Aorta (tissue), 5 donors: Measurements from ENCODE around the gene FHIT. TPM values are rescaled to one million over a fixed set of nuclear protein-coding genes. Genes with fewer than 3 reads are reported as not detected.

Source experiments
- ATAC-seq: fragments of 200-7000 bp; cut with Tn5 transposase; one replicate; pipeline ENCODE4 v1.9.1; 2022; ENCODE audit warnings: moderate library complexity; ENCODE audit not compliant: low FRiP score
- DNase-seq, 2 donors: peaks; one replicate each; pipeline ENCODE4 v3.0.0-alpha.2; 2020
- H3K27ac ChIP-seq, 2 donors: one replicate each; pipeline ENCODE4 v1.5.1; 2013; ENCODE audit warnings: low read length in 2 of 2, mild to moderate bottlenecking in 2 of 2, moderate library complexity in 2 of 2, control low read depth in 1 of 2, inconsistent platforms in 1 of 2, low read depth in 1 of 2
- H3K27me3 ChIP-seq, 2 donors: one replicate each; pipeline ENCODE4 v1.6.1; 2013; ENCODE audit warnings: control low read depth in 1 of 2, low read length in 1 of 2, mild to moderate bottlenecking in 1 of 2, moderate library complexity in 1 of 2; ENCODE audit not compliant: insufficient read depth in 2 of 2, control insufficient read depth in 1 of 2
- H3K36me3 ChIP-seq, 2 donors: one replicate each; pipeline ENCODE4 v1.6.1; 2013; ENCODE audit warnings: control low read depth in 1 of 2, low read length in 1 of 2, mild to moderate bottlenecking in 1 of 2; ENCODE audit not compliant: insufficient read depth in 2 of 2, control insufficient read depth in 1 of 2
- H3K4me1 ChIP-seq, 2 donors: one replicate each; pipeline ENCODE4 v1.6.1; 2013; ENCODE audit warnings: low read length in 2 of 2, control low read depth in 1 of 2, mild to moderate bottlenecking in 1 of 2, moderate library complexity in 1 of 2; ENCODE audit not compliant: insufficient read depth in 2 of 2, control insufficient read depth in 1 of 2
- H3K4me3 ChIP-seq, 2 donors: one replicate each; pipeline ENCODE4 v1.5.1; 2013; ENCODE audit warnings: low read length in 2 of 2, control low read depth in 1 of 2, mild to moderate bottlenecking in 1 of 2
- H3K9me3 ChIP-seq: one replicate; pipeline ENCODE4 v1.6.1; 2013; ENCODE audit warnings: mild to moderate bottlenecking, low read length; ENCODE audit not compliant: control insufficient read depth
- WGBS, 2 donors: extraction: QIAGEN DNeasy Blood & Tissue Kit; methylation state at CpG; one replicate each; pipeline ENCODE4 v1.1.7; 2013; 5-methylcytosine and 5-hydroxymethylcytosine counted together
- intact Hi-C, 2 donors: fragments of 100-400 bp; cut with DNase I; formaldehyde crosslinking; loops; one replicate each; pipeline versions ENCODE4 v1.14.2 to v1.15.0; 2022
- polyA plus RNA-seq, 2 donors: library from polyadenylated mRNA; stranded (reverse); fragments of 200-250 nt; gene quantifications; one replicate each; pipeline ENCODE4 v1.2.3, GENCODE V29; 2013
- total RNA-seq, 2 donors: library from RNA; stranded (reverse); fragmentation: NEBNext Ultra II Directional; extraction: Animal tissue kit (Norgen Biotek cat#: 25700); gene quantifications; one replicate each; pipeline ENCODE4 v1.2.1, GENCODE V29; 2021
- donor health status: healthy with polysubstance abuse.
- donor health status: Bipolar disorder and iron deficiency.
- donor health status: DM: no; HTN: no; CAD: no.
- donor health status: DM: no; HTN: no; CAD: no.
- donor health status: DM: yes; HTN: yes; CAD: no.

Gene FHIT
- total and polyA plus RNA-seq, 4 donors = 1.1 to 9.2 (median 3.0) TPM

DNA sequence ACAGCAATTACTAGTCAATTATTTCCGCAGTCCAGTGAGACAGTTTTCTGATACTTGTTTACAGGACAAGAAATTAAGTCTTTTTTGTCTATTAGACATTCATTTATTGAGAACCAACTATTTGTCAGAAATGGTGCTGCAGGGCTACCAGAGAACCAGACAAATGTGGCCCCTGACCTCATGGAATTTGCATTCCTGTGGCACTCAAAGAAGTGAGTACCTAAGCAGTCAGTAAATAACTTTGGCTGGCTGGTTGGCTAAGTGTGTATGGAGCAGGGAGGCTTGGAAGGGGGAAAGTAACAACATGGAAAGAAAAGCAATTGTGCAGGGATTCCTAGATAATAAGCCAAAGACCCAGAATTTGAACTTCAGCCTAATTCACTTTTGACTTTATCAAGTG, 1364.5 kb downstream of the FHIT start:
- H3K9me3 ChIP-seq = no peaks in the 10 kb centered on the region
- intact Hi-C loops = no loop called here
- H3K4me3 ChIP-seq = no peak overlapping the region
- DNase-seq (no peak), ATAC-seq (no peak)
- 95 to 100% methylated on average over 1 of the region's 1 CpG for WGBS, 2 donors
- no peaks in the 10 kb centered on the region for H3K4me1 ChIP-seq
- H3K27me3 ChIP-seq = no peaks in the 10 kb centered on the region
- no peak overlapping the region for H3K27ac ChIP-seq
- no peaks in the 10 kb centered on the region for H3K36me3 ChIP-seq

DNA sequence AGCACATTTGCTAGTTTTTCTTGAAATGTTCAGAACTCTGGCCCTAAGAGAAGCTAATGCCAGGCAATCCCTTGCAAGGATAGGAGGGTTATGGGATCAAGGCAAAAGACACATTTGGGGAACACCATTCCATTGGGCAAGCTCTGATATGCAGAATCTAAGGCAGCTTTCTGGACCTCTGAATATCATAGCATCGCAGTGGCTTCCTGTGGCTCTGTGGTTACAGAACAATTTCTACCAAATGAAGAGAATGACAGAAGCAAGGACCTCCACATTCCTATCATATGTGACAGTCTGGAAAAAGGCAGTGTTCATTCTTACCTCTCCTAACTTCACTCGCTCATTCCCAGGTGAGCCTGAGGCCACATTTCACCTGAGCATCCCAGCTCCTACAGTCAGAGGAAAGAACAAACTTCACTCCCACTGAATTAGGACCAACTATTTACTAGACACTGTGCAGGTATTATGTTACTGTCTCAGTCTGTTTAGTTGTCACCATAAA, 1365.3 kb downstream of the FHIT start:
- no peaks in the 10 kb centered on the region for H3K9me3 ChIP-seq
- H3K4me1 ChIP-seq = no peaks in the 10 kb centered on the region
- H3K27me3 ChIP-seq = no peaks in the 10 kb centered on the region
- no peak overlapping the region for H3K4me3 ChIP-seq
- no peaks in the 10 kb centered on the region for H3K36me3 ChIP-seq
- intact Hi-C loops = no loop called here
- 94 to 98% methylated on average over 2 of the region's 2 CpGs for WGBS, 2 donors
- DNase-seq (no peak), ATAC-seq (no peak)
- no peak overlapping the region for H3K27ac ChIP-seq

DNA sequence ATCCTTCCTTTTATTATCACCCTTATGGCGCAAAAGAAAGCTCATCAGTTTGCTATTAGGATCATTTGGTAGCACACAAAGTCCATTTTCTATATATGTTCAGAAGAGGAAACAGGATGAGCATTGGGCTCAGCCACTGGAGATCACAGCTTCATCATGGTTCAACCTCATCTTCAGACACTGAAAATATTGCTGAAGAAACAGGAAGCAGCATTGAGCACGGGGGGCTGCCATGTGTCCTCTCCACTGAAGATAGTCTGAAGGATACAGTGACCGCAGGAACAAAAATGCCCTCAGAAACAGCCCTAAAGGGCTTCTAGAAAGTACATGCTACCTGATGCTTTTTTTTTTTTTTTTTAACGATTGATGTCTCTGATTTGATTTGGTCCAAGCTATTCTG, 1366.2 kb downstream of the FHIT start:
- WGBS, 2 donors = 94 to 95% methylated on average over 4 of the region's 4 CpGs
- H3K4me1 ChIP-seq = no peaks in the 10 kb centered on the region
- no peak overlapping the region for H3K4me3 ChIP-seq
- no peak for ATAC-seq
- H3K27ac ChIP-seq = no peak overlapping the region
- H3K9me3 ChIP-seq = no peaks in the 10 kb centered on the region
- DNase-seq = peak in 1 of 2 donors; percentile 71
- intact Hi-C loops = no loop called here
- no peaks in the 10 kb centered on the region for H3K27me3 ChIP-seq
- H3K36me3 ChIP-seq = no peaks in the 10 kb centered on the region

- no peaks in the 10 kb centered on the region for H3K9me3 ChIP-seq
- H3K4me1 ChIP-seq = no peaks in the 10 kb centered on the region
- H3K27ac ChIP-seq = no peak overlapping the region
- 59 to 60% methylated on average over 2 of the region's 2 CpGs for WGBS, 2 donors
- no peaks in the 10 kb centered on the region for H3K36me3 ChIP-seq
- DNase-seq (no peak), ATAC-seq (no peak)
- no peak overlapping the region for H3K4me3 ChIP-seq
- H3K27me3 ChIP-seq = no peaks in the 10 kb centered on the region
- intact Hi-C loops = no loop called here
Observed at GRCh38 chr3:59884409-59884808, 1366.8 kb downstream of the FHIT start.

- Histone ChIP-seq H3K27me3 (no peaks in the 10 kb centered on the region), H3K36me3 (no peaks in the 10 kb centered on the region), H3K4me3 (no peak overlapping the region), H3K27ac (no peak overlapping the region), H3K9me3 (no peaks in the 10 kb centered on the region), H3K4me1 (no peaks in the 10 kb centered on the region)
- intact Hi-C loops = no loop called here
- no peak for ATAC-seq
- DNase-seq = no peak
- 8 to 17% methylated on average over 2 of the region's 2 CpGs for WGBS, 2 donors
Observed at GRCh38 chr3:59882746-59883145, 1368.5 kb downstream of the FHIT start.

DNA sequence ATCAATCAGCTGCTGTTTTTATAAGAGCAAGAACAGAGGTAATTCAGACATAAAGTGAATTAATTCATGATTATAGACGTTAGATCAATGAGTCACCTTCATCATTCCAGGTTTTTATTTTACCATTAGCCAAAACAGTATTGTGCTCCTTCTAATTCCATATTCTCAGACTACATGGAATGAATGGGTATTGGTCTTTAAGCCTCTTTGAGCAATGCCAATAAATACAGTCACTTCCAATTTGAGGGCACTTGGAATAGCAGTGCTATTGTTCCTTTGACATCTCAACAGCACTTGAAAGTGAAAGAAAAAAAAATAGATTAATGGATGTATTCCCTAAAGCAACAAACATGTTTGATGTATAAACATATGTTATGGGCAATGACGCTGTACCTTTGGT, 1370.5 kb downstream of the FHIT start:
- Histone ChIP-seq H3K27ac (no peak overlapping the region), H3K4me3 (no peak overlapping the region), H3K4me1 (no peaks in the 10 kb centered on the region), H3K27me3 (no peaks in the 10 kb centered on the region), H3K36me3 (no peaks in the 10 kb centered on the region), H3K9me3 (no peaks in the 10 kb centered on the region)
- ATAC-seq = no peak
- intact Hi-C loops = no loop called here
- WGBS, 2 donors = 92 to 93% methylated on average over 2 of the region's 2 CpGs
- DNase-seq = no peak

- no peaks in the 10 kb centered on the region for H3K27me3 ChIP-seq
- no peak overlapping the region for H3K4me3 ChIP-seq
- DNase-seq (no peak), ATAC-seq (no peak)
- intact Hi-C loops = no loop called here
- H3K27ac ChIP-seq = no peak overlapping the region
- H3K9me3 ChIP-seq = no peaks in the 10 kb centered on the region
- H3K36me3 ChIP-seq = no peaks in the 10 kb centered on the region
- WGBS, 2 donors = 3 to 15% methylated on average over 2 of the region's 2 CpGs
- no peaks in the 10 kb centered on the region for H3K4me1 ChIP-seq
Observed at GRCh38 chr3:59879031-59879581, 1372.1 kb downstream of the FHIT start.

GRCh38 chr3:59878038-59878427, 1373.2 kb downstream of the FHIT start:
- intact Hi-C loops = no loop called here
- H3K27me3 ChIP-seq = no peaks in the 10 kb centered on the region
- H3K4me1 ChIP-seq = no peaks in the 10 kb centered on the region
- ATAC-seq (no peak), DNase-seq (no peak)
- no peak overlapping the region for H3K4me3 ChIP-seq
- no peaks in the 10 kb centered on the region for H3K9me3 ChIP-seq
- no peaks in the 10 kb centered on the region for H3K36me3 ChIP-seq
- WGBS, 2 donors = 47 to 54% methylated on average over 2 of the region's 2 CpGs
- no peak overlapping the region for H3K27ac ChIP-seq

DNA sequence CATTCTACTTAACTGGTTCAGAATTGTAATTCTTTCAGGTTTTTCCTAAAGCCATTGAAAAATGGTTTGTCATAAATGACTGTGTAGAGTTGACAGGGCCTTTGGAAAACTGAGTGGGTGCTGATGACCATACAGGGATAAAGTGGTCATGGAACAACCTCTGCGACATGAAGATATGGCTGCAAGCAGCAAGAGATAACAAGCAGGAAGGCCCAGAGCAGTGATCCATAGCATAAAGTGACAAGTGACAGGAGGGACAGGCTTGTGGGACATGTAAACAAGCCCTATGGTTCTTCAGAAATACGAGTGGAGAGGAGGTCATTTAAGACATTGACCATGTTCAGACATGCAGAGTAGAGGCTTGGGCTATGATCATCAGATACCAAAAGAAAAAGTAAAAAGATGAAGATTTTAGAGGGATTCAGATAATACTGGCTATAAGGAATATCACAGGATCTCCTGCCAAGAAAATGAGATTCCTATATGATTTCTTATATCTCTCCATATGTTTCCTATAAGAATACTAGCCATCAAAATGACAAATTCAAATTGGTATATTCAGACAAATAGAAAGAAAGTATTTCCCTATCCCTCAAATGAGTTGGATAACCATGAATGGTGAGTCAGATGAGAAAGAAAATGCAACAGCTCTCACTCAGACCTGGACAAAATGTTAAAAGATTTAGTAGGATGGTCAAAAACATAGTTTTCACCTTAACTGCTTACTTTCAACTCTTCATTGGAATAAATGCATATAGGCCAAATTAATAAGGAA, 1373.8 kb downstream of the FHIT start:
- intact Hi-C loops = no loop called here
- H3K4me3 ChIP-seq = no peak overlapping the region
- no peaks in the 10 kb centered on the region for H3K36me3 ChIP-seq
- H3K9me3 ChIP-seq = no peaks in the 10 kb centered on the region
- H3K27me3 ChIP-seq = no peaks in the 10 kb centered on the region
- H3K4me1 ChIP-seq = no peaks in the 10 kb centered on the region
- WGBS, 2 donors = 94 to 96% methylated on average over 2 of the region's 2 CpGs
- ATAC-seq (no peak), DNase-seq (no peak)
- H3K27ac ChIP-seq = no peak overlapping the region
